ENCODE measurements around the gene KATNAL2.
"Not testable (repeated sequence)": the region's sequence is repeated elsewhere in the genome, so short reads cannot be mapped to it uniquely, and the experiment has no call there.

The KATNAL2 gene

DNA sequence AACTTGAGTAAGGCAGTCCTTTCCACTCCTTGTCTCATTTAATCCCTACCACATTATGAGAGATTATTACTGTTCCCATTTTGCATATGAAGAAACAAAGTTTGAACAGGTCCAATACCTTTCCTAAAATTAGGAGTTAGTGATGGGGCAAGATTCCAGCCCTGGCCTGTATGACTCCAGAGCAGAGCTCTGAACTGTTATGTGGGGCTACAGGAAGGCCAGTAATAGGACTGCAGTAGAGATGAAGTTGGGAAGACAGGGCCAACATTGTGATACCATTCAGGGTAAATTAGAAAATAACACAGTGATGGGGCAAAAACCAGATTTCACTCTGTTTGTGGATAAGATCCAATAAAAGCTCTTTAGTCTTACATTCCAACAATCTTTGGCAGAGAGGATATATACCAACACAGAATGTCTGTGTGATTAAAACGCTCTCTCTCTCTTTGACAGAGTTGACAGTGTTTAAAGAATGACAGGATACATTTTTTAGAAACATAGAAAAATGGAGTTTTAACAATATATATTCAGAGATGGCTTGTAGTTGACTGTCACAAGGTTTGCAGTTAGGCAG lies 22.7 kb downstream of the KATNAL2 start:
- DNase-seq, result no peak

DNA sequence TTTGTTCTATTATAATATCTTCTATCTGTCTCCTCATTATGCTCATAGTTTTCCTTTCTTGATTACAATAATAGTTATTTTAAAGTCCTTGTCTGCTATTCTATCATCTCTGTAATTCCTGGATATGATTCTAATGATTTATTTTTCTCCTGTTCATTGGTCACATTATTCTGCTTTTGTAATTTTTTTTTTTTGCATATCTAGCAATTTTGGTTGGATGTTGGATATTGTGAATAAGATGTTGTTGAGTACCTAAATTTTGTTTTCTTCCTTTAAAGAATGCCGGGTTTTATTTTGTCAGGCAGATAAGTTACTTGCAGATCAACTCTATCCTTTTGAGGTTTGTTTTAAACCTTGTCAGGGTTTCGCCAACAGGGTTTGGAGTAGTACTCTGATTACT lies 25.2 kb downstream of the KATNAL2 start:
- no peak for DNase-seq

DNA sequence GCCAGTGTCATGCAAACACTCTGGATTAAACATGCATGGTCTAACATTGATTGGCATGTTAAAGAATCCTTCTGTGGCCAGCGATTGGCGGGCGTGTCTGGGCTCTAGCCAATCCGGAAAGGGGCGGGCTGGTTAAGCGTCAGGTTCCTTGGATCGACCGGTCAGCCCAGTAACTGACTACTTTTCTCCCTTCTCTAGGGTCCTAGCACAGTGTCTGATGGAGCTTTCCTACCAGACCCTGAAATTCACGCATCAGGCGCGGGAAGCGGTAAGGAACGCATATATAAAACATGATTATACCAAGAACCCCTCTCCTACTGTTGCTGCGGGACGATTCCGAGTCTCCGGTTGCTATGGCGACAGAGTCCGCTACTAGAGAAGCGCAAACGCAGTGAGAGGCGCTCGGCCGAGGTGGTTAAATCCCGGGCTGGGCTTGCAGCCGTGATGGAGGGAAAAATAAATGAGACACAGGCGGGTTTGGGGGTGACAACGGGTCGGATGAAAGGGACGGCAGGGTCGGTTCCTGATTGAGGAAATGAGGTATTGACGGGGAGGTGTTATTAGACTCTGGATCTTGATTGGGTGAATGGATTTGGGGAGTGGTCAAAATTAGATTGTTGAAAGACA lies 29.4 kb downstream of the KATNAL2 start:
- DNase-seq, result peak; percentile 74

DNA sequence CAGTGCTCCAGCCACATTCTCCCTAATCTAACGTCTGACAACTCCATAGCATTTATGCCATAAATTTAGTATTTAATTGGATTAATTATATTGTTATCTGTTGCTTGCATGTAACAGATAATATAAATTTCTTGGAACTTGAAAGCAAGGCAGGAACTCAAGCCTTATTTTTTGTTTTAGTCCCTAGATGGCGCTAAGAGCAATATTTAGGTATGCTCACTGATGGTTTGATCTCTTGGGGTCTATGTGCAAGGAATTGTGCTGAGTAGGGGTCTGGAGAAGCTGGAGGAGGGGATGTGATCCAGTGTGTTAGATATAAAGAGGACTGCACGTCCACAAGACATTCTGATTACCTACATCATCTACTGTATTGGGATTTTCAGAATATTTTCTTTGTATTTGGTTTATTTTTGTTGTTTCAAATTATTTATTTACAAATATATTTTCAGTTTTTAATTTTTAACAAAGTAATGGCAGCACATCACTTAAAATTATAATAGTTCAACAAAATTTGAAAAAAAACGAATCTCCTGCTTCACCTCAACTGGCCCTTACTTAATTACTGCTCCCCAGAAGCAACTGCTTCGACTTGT lies 32.8 kb downstream of the KATNAL2 start:
- peak; percentile 18 for DNase-seq

DNA sequence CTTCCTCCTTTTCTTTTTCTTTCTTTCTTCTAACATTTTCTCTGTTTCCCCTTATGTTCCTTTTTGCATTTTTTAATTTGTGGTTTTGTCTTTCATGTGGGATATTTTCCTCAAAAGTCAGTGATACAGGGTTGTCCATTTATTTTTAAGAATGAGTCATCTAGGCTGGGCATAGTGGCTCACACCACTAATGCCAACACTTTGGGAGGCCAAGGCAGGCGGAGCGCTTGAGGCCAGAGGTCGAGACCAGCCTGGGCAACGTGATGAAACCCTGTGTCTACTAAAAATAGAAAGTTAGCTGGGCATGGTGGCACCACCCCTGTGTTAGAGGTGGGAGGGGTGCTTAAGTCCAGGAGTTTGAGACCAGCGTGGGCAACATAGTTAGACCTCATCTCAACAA lies 35.8 kb downstream of the KATNAL2 start:
- no peak for DNase-seq

DNA sequence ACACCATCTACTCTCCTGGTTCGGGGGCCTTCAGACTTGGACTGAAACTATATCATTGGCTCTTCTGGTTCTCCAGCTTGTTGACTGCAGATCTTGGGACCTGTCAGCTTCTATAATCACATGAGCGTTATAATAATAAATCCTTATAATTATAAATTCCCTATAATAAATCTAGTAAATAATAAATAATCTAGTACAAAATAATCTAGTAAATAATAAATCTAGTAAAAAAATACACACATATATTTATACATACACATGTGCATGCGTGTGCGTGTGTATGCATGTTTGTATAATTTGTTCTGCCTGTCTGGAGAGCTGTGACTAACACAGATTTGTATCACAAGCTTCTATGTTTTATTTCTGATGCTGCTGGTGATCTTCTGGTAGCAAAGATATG lies 40.8 kb downstream of the KATNAL2 start:
- DNase-seq, result no peak

DNA sequence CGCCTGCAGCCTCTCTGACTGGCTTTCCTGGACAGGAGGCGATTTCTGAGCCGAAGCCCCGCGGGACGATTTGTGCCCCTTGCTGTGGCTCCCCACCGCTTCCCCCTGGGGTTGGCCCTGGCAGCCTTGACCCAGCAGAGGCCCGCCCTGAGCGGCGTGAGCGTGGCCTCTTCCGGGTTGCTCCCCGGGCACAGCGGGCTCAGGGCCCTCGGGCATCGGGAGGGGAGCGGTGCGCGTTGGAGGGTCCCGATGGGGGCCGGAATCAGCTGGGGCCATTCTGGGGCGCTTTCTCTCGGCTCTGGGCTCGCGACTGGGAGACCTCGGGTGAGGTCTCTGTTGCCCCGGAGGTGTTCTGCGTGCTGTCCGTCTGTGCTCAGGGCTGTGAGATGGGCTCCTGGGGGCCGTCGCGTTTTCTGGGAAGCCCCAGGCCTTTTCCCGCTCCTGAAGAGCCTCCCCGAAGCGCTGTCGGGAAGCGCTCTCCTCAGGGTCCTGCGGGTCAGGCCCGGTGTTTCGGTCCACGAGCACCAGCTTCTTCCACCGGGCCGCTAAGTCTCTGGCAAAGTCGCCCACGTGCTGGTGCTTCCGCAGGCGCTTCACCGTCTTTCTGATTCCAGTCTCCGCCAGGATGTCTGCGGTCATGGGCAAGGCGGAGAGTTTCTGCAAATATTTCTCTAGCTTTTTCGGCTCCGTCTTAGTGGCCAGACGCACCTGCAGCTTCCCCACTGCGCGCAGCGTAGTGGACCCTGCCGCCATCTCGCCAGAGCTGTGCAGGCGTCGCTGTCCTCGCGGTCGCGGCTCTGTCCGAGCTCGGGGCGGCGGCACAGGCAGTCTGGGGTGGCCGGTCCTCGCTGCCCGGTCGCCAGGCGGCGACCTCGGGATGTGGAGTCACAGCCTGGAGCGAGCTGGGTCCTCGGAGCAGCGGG lies 46.5 kb downstream of the KATNAL2 start:
- DNase-seq, result not testable (repeated sequence)

DNA sequence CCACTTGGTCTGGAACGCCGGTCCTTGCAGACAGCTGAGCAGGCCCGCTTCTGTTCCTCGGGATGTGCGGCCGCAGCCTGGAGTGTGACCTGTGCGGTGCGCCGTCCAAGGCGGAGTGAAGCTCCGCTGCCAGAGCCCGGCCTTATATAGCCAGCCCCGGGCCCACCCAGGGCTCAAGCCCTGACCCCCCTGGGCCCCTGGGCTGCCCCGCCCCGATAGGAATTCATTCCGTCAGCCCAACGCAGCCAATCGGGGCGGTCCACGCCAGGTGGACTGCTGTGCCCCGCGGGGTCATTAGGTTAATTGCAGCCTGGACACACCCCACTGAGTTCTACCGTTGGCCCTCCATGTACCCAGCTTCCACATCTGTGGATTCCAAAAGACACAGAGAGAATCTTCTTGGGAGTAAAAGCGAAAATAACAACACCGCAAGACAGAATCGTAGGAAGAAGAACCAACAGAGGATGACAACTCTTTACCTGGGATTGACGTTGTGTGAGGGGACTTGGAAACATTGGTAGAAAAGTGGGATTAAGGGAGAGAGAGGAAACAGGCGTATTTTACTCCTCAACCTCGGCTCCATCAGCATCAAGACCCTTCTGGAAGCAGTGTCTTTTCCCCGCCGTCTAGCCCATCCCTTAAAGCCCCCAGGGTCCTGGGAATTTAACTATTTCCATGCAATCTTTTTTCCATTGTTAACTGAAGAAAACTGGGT lies 47.3 kb downstream of the KATNAL2 start:
- DNase-seq, result not testable (repeated sequence)

DNA sequence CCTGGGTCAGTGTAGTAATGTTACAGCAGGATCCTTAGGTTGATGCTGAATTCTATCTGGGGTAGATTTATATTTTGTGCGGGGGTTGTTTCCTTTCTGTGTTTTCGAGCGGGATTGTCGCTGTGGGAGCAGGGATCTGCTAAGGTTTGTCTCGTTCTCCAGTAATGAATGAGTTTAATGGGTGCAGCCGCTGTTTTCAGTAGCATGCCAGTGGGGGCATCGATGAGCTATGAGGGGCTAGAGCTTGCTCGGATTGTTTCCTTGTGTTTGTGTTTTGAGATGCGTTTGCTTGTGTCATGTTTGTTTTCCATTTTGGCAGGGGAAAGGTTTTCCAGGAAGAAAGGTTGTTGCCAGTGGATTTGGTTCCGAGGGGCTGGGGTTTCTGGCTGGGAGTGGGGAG lies 48.9 kb downstream of the KATNAL2 start:
- DNase-seq, result not testable (repeated sequence)

DNA sequence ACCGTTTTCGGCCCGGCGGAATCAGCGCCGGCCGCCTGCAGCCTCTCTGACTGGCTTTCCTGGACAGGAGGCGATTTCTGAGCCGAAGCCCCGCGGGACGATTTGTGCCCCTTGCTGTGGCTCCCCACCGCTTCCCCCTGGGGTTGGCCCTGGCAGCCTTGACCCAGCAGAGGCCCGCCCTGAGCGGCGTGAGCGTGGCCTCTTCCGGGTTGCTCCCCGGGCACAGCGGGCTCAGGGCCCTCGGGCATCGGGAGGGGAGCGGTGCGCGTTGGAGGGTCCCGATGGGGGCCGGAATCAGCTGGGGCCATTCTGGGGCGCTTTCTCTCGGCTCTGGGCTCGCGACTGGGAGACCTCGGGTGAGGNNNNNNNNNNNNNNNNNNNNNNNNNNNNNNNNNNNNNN lies 52.1 kb downstream of the KATNAL2 start:
- not testable (repeated sequence) for DNase-seq

DNA sequence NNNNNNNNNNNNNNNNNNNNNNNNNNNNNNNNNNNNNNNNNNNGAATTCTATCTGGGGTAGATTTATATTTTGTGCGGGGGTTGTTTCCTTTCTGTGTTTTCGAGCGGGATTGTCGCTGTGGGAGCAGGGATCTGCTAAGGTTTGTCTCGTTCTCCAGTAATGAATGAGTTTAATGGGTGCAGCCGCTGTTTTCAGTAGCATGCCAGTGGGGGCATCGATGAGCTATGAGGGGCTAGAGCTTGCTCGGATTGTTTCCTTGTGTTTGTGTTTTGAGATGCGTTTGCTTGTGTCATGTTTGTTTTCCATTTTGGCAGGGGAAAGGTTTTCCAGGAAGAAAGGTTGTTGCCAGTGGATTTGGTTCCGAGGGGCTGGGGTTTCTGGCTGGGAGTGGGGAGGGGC lies 102.5 kb downstream of the KATNAL2 start:
- DNase-seq, result not testable (repeated sequence)

DNA sequence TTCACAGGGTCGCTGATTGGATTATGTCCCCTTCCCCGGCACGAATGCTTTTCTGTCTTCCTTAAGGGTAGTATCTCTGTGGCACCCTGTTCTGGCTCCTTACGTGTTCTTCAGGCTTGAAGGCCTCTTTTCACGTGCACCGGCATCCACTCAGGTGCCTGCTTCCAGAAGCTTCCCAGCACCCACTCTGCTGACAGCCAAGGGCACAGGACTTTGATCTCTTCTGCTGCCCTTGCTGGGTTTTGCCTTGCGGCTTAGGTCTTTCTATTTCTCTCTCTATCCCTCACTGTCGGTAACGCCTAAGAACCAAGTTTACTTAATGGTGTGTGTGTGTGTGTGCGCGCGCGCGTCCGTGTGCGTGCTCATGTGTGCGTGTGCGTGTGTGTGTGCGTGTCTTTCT lies 103.4 kb downstream of the KATNAL2 start:
- not testable (repeated sequence) for DNase-seq

DNA sequence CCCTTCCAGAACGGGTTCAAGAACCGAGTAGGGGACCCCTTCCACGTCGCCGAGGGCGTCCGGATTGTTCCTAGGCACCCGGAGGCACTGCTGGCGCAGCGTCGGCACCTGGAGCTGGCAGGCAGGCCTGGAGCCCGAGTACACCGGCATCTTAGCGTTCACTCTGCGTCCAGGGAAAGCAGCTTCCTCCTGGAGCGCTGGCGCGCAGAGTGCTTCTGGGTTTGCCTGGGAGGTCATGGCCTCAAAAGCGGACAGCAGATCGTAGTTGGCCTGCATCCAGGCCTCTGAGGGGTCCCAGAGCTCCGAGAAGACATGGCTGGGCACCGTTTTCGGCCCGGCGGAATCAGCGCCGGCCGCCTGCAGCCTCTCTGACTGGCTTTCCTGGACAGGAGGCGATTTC lies 105.4 kb downstream of the KATNAL2 start:
- DNase-seq, result not testable (repeated sequence)

DNA sequence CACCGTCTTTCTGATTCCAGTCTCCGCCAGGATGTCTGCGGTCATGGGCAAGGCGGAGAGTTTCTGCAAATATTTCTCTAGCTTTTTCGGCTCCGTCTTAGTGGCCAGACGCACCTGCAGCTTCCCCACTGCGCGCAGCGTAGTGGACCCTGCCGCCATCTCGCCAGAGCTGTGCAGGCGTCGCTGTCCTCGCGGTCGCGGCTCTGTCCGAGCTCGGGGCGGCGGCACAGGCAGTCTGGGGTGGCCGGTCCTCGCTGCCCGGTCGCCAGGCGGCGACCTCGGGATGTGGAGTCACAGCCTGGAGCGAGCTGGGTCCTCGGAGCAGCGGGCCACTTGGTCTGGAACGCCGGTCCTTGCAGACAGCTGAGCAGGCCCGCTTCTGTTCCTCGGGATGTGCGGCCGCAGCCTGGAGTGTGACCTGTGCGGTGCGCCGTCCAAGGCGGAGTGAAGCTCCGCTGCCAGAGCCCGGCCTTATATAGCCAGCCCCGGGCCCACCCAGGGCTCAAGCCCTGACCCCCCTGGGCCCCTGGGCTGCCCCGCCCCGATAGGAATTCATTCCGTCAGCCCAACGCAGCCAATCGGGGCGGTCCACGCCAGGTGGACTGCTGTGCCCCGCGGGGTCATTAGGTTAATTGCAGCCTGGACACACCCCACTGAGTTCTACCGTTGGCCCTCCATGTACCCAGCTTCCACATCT lies 106.5 kb downstream of the KATNAL2 start:
- DNase-seq, result not testable (repeated sequence)

DNA sequence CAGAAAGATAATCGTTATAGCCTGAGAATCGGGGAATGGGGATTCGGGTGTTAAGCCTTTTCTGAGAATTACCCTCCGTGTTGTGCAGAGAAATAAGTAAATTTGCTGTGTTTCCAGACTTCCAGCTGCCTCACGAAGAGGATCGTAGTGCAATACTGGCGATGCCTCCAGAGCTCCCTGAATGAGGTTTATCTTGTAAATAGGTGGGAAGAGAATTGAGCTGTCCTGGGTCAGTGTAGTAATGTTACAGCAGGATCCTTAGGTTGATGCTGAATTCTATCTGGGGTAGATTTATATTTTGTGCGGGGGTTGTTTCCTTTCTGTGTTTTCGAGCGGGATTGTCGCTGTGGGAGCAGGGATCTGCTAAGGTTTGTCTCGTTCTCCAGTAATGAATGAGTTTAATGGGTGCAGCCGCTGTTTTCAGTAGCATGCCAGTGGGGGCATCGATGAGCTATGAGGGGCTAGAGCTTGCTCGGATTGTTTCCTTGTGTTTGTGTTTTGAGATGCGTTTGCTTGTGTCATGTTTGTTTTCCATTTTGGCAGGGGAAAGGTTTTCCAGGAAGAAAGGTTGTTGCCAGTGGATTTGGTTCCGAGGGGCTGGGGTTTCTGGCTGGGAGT lies 108.3 kb downstream of the KATNAL2 start:
- not testable (repeated sequence) for DNase-seq

DNA sequence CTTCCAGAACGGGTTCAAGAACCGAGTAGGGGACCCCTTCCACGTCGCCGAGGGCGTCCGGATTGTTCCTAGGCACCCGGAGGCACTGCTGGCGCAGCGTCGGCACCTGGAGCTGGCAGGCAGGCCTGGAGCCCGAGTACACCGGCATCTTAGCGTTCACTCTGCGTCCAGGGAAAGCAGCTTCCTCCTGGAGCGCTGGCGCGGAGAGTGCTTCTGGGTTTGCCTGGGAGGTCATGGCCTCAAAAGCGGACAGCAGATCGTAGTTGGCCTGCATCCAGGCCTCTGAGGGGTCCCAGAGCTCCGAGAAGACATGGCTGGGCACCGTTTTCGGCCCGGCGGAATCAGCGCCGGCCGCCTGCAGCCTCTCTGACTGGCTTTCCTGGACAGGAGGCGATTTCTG lies 111.3 kb downstream of the KATNAL2 start:
- not testable (repeated sequence) for DNase-seq

DNA sequence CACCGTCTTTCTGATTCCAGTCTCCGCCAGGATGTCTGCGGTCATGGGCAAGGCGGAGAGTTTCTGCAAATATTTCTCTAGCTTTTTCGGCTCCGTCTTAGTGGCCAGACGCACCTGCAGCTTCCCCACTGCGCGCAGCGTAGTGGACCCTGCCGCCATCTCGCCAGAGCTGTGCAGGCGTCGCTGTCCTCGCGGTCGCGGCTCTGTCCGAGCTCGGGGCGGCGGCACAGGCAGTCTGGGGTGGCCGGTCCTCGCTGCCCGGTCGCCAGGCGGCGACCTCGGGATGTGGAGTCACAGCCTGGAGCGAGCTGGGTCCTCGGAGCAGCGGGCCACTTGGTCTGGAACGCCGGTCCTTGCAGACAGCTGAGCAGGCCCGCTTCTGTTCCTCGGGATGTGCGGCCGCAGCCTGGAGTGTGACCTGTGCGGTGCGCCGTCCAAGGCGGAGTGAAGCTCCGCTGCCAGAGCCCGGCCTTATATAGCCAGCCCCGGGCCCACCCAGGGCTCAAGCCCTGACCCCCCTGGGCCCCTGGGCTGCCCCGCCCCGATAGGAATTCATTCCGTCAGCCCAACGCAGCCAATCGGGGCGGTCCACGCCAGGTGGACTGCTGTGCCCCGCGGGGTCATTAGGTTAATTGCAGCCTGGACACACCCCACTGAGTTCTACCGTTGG lies 112.4 kb downstream of the KATNAL2 start:
- DNase-seq, result not testable (repeated sequence)

DNA sequence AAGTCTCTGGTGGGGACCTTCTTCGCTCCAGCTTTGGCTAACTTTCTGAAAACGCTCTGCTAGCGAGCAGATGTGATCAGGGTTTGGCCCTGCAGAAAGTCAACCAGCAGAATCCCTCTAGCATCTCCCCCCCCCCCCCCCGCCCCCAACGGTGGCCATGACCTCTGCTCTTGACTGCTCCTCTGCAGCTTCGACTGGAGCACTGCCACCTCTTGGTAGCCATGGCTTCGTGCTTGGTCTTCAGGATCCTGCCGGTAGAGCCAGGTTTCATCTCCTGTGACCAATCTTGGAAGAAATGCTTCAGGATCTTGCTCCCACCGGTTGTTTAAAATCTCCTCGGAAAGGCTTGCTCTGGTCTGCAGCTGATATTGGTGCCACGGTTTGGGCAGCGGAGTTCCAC lies 113.5 kb downstream of the KATNAL2 start:
- DNase-seq, result not testable (repeated sequence)

DNA sequence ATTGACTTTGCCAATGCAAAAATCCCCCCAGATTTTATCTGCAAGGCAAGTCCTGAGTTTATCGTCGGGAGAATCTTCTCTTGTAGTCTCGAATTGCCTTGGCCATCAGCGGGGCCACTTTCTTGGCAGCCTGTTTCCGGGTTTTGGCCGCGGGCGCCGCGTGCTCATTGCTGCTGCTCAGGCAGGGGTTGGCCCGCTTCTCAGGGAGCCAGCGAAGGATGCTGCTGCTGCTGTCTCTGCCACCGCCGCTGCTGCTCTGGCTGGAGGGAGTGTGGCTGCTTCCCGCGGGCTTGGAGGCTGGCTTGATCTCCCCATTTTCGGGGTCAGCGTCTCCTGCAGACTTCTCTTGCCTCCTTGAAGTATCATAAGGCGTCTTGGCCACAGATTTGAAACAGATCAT lies 115.5 kb downstream of the KATNAL2 start:
- DNase-seq, result no peak

DNA sequence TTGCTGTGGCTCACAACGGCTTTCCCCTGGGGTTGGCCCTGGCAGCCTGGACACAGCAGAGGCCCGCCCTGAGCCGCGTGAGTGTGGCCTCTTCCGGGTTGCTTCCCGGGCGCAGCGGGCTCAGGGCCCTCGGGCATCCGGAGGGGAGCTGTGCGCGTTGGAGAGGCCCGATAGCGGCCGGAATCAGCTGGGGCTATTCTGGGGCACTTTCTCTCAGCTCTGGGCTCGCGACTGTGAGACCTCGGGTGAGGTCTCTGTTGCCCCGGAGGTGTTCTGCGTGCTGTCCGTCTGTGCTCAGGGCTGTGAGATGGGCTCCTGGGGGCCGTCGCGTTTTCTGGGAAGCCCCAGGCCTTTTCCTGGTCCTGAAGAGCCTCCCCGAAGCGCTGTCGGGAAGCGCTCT lies 117.2 kb downstream of the KATNAL2 start:
- not testable (repeated sequence) for DNase-seq

DNA sequence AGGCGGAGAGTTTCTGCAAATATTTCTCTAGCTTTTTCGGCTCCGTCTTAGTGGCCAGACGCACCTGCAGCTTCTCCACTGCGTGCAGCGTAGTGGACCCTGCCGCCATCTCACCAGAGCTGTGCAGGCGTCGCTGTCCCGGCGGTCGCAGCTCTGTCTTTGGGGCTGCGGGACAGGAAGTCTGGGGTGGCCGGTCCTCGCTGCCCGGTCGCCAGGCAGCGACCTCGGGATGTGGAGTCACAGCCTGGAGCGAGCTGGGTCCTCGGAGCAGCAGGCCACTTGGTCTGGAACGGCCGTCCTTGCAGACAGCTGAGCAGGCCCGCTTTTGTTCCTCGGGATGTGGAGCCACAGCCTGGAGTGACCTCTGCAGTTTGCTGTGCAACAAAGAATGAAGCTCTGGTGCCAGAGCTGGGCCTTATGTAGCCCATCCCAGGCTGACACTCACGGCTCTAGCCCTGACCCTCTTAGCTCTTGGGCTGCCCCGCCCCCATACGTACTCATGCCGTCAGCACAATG lies 117.8 kb downstream of the KATNAL2 start, which contains the start of gene ELOA2:
Gene ELOA2 (minus strand): TSS at position 466 of the 516 bp plus-strand sequence. CDS start 357 bp downstream, at position 109.
- DNase-seq, result no peak

Measured in suppressor macrophage treated with lipopolysaccharide for 4 hours (primary cell).